Upper lobe of right lung (tissue), 1 donor: ENCODE data around the gene GPR21. TPM values are rescaled to one million over a fixed set of nuclear protein-coding genes. Genes with fewer than 3 reads are reported as not detected.

Experiments
- ATAC-seq: fragments of 200-7000 bp; cut with Tn5 transposase; one replicate; pipeline ENCODE4 v1.9.1; 2020; ENCODE audit warnings: mild to moderate bottlenecking, moderate library complexity
- DNase-seq: peaks from one replicate; pipeline ENCODE4 v3.0.0-alpha.2; 2020
- H3K27ac ChIP-seq: fragments of 200-600 bp; one replicate; pipeline ENCODE4 v1.8.0; 2022
- H3K27me3 ChIP-seq: fragments of 200-600 bp; one replicate; pipeline ENCODE4 v1.8.0; 2022; ENCODE audit warnings: mild to moderate bottlenecking
- H3K36me3 ChIP-seq: fragments of 200-600 bp; one replicate; pipeline ENCODE4 v1.8.0; 2022
- H3K4me1 ChIP-seq: fragments of 200-600 bp; one replicate; pipeline ENCODE4 v1.8.0; 2022
- H3K4me3 ChIP-seq: fragments of 200-600 bp; one replicate; pipeline ENCODE4 v1.8.0; 2022; ENCODE audit warnings: mild to moderate bottlenecking
- H3K9me3 ChIP-seq: fragments of 200-600 bp; one replicate; pipeline ENCODE4 v1.8.0; 2022
- CTCF ChIP-seq: fragments of 200-600 bp; IDR thresholded peaks from one replicate; pipeline ENCODE4 v1.8.0; 2022; ENCODE audit warnings: antibody characterized with exemption
- intact Hi-C: fragments of 100-400 bp; cut with DNase I; formaldehyde crosslinking; loops from one replicate; pipeline ENCODE4 v1.11.0; 2022
- total RNA-seq: library from RNA; stranded (reverse); fragmentation: NEBNext Ultra II Directional; extraction: Animal tissue kit (Norgen Biotek cat#: 25700); gene quantifications from one replicate; pipeline ENCODE4 v1.2.1, GENCODE V29; 2021
- donor health status: DM: no; HTN: yes; CAD: no; lungs with severe emphysema.

The GPR21 gene
- total RNA-seq, 1 donor from 2014 or later = 3.3 TPM

- no peak for TF ChIP-seq CTCF
- no peak for ATAC-seq
- H3K27me3 ChIP-seq = no peaks in the 10 kb centered on the region
- DNase-seq = no peak
- H3K4me1 ChIP-seq = no peaks in the 10 kb centered on the region
- H3K27ac ChIP-seq = no peak overlapping the region
- intact Hi-C loops = no loop called here
- peaks cover 12% of the 10 kb centered on the region for H3K36me3 ChIP-seq
- H3K4me3 ChIP-seq = no peak overlapping the region
- H3K9me3 ChIP-seq = no peaks in the 10 kb centered on the region
Observed at GRCh38 chr9:123061216-123061615, 27.7 kb downstream of the GPR21 start.

- Histone ChIP-seq H3K4me1 (no peaks in the 10 kb centered on the region), H3K36me3 (peaks cover 26% of the 10 kb centered on the region), H3K4me3 (no peak overlapping the region), H3K27me3 (no peaks in the 10 kb centered on the region), H3K9me3 (no peaks in the 10 kb centered on the region), H3K27ac (no peak overlapping the region)
- DNase-seq = no peak
- no peak for TF ChIP-seq CTCF
- no peak for ATAC-seq
- intact Hi-C loops = no loop called here
Observed at GRCh38 chr9:123062351-123063176, 29.1 kb downstream of the GPR21 start.

GRCh38 chr9:123063177-123063598 is 29.7 kb downstream of the GPR21 start:
- H3K4me3 ChIP-seq = no peak overlapping the region
- H3K4me1 ChIP-seq = no peaks in the 10 kb centered on the region
- H3K9me3 ChIP-seq = no peaks in the 10 kb centered on the region
- peaks cover 29% of the 10 kb centered on the region for H3K36me3 ChIP-seq
- H3K27ac ChIP-seq = no peak overlapping the region
- DNase-seq (no peak), ATAC-seq (no peak)
- no peaks in the 10 kb centered on the region for H3K27me3 ChIP-seq
- no peak for TF ChIP-seq CTCF
- intact Hi-C loops = no loop called here

- intact Hi-C loops = no loop called here
- no peaks in the 10 kb centered on the region for H3K27me3 ChIP-seq
- DNase-seq (no peak), ATAC-seq (no peak)
- TF ChIP-seq CTCF = no peak
- H3K36me3 ChIP-seq = peaks cover 29% of the 10 kb centered on the region
- no peaks in the 10 kb centered on the region for H3K4me1 ChIP-seq
- H3K27ac ChIP-seq = no peak overlapping the region
- H3K4me3 ChIP-seq = no peak overlapping the region
- H3K9me3 ChIP-seq = no peaks in the 10 kb centered on the region
Observed at GRCh38 chr9:123063896-123064295, 30.4 kb downstream of the GPR21 start.

GRCh38 chr9:123064716-123065115 is 31.2 kb downstream of the GPR21 start:
- H3K4me1 ChIP-seq = no peaks in the 10 kb centered on the region
- intact Hi-C loops = no loop called here
- no peak for TF ChIP-seq CTCF
- ATAC-seq = no peak
- no peak overlapping the region for H3K27ac ChIP-seq
- DNase-seq = no peak
- no peak overlapping the region for H3K4me3 ChIP-seq
- no peaks in the 10 kb centered on the region for H3K27me3 ChIP-seq
- no peaks in the 10 kb centered on the region for H3K9me3 ChIP-seq
- H3K36me3 ChIP-seq = peaks cover 31% of the 10 kb centered on the region
